Measurements from ENCODE around the gene SORCS3. TPM values are rescaled to one million over a fixed set of nuclear protein-coding genes. Genes with fewer than 3 reads are reported as not detected.

Gene SORCS3
- not detected for total RNA-seq

- ATAC-seq: no peak
- Mint-ChIP-seq H3K9me3 (no peaks in the 10 kb centered on the region), H3K36me3 (peaks cover 6% of the 10 kb centered on the region), H3K4me3 (no peak within 1 kb of the TSS), H3K27ac (no peak within 1 kb of the TSS), H3K4me1 (ENCODE audit: low read depth in 2 of 2) (peaks cover 8 to 16% of the 10 kb centered on the region in 2 donors), H3K27me3 (peaks cover 43 to 58% of the 10 kb centered on the region in 2 donors)
- no peak for DNase-seq (ENCODE audit: low spot score)
Observed at GRCh38 chr10:104641187-104641936, at the start of gene SORCS3. Gene SORCS3, plus strand, starts transcription at chr10:104641290.

GRCh38 chr10:104591441-104591840 is 49.6 kb upstream of the SORCS3 start:
- Mint-ChIP-seq H3K36me3 (no peaks in the 10 kb centered on the region), H3K4me1 (ENCODE audit: low read depth in 2 of 2) (peaks cover 0 to 3% of the 10 kb centered on the region in 2 donors), H3K9me3 (no peaks in the 10 kb centered on the region), H3K27me3 (peaks cover 24 to 25% of the 10 kb centered on the region in 2 donors), H3K4me3 (no peak overlapping the region), H3K27ac (no peak overlapping the region)
- no peak for DNase-seq (ENCODE audit: low spot score)
- no peak for ATAC-seq

- Mint-ChIP-seq H3K27ac (no peak overlapping the region), H3K27me3 (peaks cover 14 to 42% of the 10 kb centered on the region in 2 donors), H3K4me3 (no peak overlapping the region), H3K9me3 (no peaks in the 10 kb centered on the region), H3K36me3 (no peaks in the 10 kb centered on the region), H3K4me1 (ENCODE audit: low read depth in 2 of 2) (peaks cover 0 to 4% of the 10 kb centered on the region in 2 donors)
- ATAC-seq: no peak
- no peak for DNase-seq (ENCODE audit: low spot score)
Observed at GRCh38 chr10:104601166-104601565, 39.9 kb upstream of the SORCS3 start.

GRCh38 chr10:104608091-104608828 is 32.8 kb upstream of the SORCS3 start:
- Mint-ChIP-seq H3K4me1 (ENCODE audit: low read depth in 2 of 2) (no peaks in the 10 kb centered on the region), H3K4me3 (no peak overlapping the region), H3K27me3 (peaks cover 9 to 14% of the 10 kb centered on the region in 2 donors), H3K9me3 (peaks cover 5% of the 10 kb centered on the region), H3K27ac (no peak overlapping the region), H3K36me3 (no peaks in the 10 kb centered on the region)
- ATAC-seq (no peak), DNase-seq (ENCODE audit: low spot score) (no peak)

GRCh38 chr10:104612571-104613205 is 28.4 kb upstream of the SORCS3 start:
- Mint-ChIP-seq H3K27me3 (peaks cover 7 to 10% of the 10 kb centered on the region in 2 donors), H3K9me3 (peaks cover 5% of the 10 kb centered on the region), H3K36me3 (no peaks in the 10 kb centered on the region), H3K27ac (no peak overlapping the region), H3K4me1 (ENCODE audit: low read depth in 2 of 2) (no peaks in the 10 kb centered on the region), H3K4me3 (no peak overlapping the region)
- ATAC-seq (no peak), DNase-seq (ENCODE audit: low spot score) (no peak)

GRCh38 chr10:104613406-104613805 is 27.7 kb upstream of the SORCS3 start:
- DNase-seq (ENCODE audit: low spot score) (no peak), ATAC-seq (no peak)
- Mint-ChIP-seq H3K9me3 (peaks cover 5% of the 10 kb centered on the region), H3K4me1 (ENCODE audit: low read depth in 2 of 2) (no peaks in the 10 kb centered on the region), H3K27ac (no peak overlapping the region), H3K27me3 (peaks cover 7 to 10% of the 10 kb centered on the region in 2 donors), H3K36me3 (no peaks in the 10 kb centered on the region), H3K4me3 (no peak overlapping the region)

- no peaks in the 10 kb centered on the region for H3K36me3 Mint-ChIP-seq
- no peak for DNase-seq (ENCODE audit: low spot score)
- no peak overlapping the region for H3K4me3 Mint-ChIP-seq
- ATAC-seq: peak in 1 of 2 donors; percentile 50
- H3K9me3 Mint-ChIP-seq: no peaks in the 10 kb centered on the region
- H3K27ac Mint-ChIP-seq: no peak overlapping the region
- H3K27me3 Mint-ChIP-seq: peaks cover 6 to 9% of the 10 kb centered on the region in 2 donors
- H3K4me1 Mint-ChIP-seq (ENCODE audit: low read depth in 2 of 2): no peaks in the 10 kb centered on the region
Observed at GRCh38 chr10:104614245-104614831, 26.8 kb upstream of the SORCS3 start.

- no peaks in the 10 kb centered on the region for H3K36me3 Mint-ChIP-seq
- no peak overlapping the region for H3K4me3 Mint-ChIP-seq
- peaks cover 11 to 17% of the 10 kb centered on the region in 2 donors for H3K27me3 Mint-ChIP-seq
- no peak for DNase-seq (ENCODE audit: low spot score)
- ATAC-seq: no peak
- H3K27ac Mint-ChIP-seq: no peak overlapping the region
- no peaks in the 10 kb centered on the region for H3K4me1 Mint-ChIP-seq (ENCODE audit: low read depth in 2 of 2)
- no peaks in the 10 kb centered on the region for H3K9me3 Mint-ChIP-seq
Observed at GRCh38 chr10:104615136-104615535, 26.0 kb upstream of the SORCS3 start.

- no peak for ATAC-seq
- no peaks in the 10 kb centered on the region for H3K36me3 Mint-ChIP-seq
- DNase-seq (ENCODE audit: low spot score): no peak
- H3K27ac Mint-ChIP-seq: no peak overlapping the region
- no peaks in the 10 kb centered on the region for H3K9me3 Mint-ChIP-seq
- H3K27me3 Mint-ChIP-seq: peaks cover 14 to 31% of the 10 kb centered on the region in 2 donors
- H3K4me1 Mint-ChIP-seq (ENCODE audit: low read depth in 2 of 2): no peaks in the 10 kb centered on the region
- H3K4me3 Mint-ChIP-seq: no peak overlapping the region
Observed at GRCh38 chr10:104617831-104618230, 23.3 kb upstream of the SORCS3 start.

GRCh38 chr10:104622175-104622574 is 18.9 kb upstream of the SORCS3 start:
- Mint-ChIP-seq H3K27me3 (peaks cover 22 to 64% of the 10 kb centered on the region in 2 donors), H3K9me3 (no peaks in the 10 kb centered on the region), H3K4me1 (ENCODE audit: low read depth in 2 of 2) (no peaks in the 10 kb centered on the region), H3K36me3 (no peaks in the 10 kb centered on the region), H3K27ac (no peak overlapping the region), H3K4me3 (no peak overlapping the region)
- no peak for ATAC-seq
- no peak for DNase-seq (ENCODE audit: low spot score)

- Mint-ChIP-seq H3K27ac (no peak overlapping the region), H3K36me3 (no peaks in the 10 kb centered on the region), H3K9me3 (no peaks in the 10 kb centered on the region), H3K4me3 (no peak overlapping the region), H3K4me1 (ENCODE audit: low read depth in 2 of 2) (no peaks in the 10 kb centered on the region), H3K27me3 (peaks cover 22 to 64% of the 10 kb centered on the region in 2 donors)
- DNase-seq (ENCODE audit: low spot score): no peak
- no peak for ATAC-seq
Observed at GRCh38 chr10:104622598-104623209, 18.4 kb upstream of the SORCS3 start.

- H3K36me3 Mint-ChIP-seq: no peaks in the 10 kb centered on the region
- peaks cover 0 to 1% of the 10 kb centered on the region in 2 donors for H3K4me1 Mint-ChIP-seq (ENCODE audit: low read depth in 2 of 2)
- H3K27me3 Mint-ChIP-seq: peaks cover 33 to 61% of the 10 kb centered on the region in 2 donors
- H3K27ac Mint-ChIP-seq: no peak overlapping the region
- H3K4me3 Mint-ChIP-seq: no peak overlapping the region
- DNase-seq (ENCODE audit: low spot score) (no peak), ATAC-seq (no peak)
- H3K9me3 Mint-ChIP-seq: no peaks in the 10 kb centered on the region
Observed at GRCh38 chr10:104630731-104631130, 10.4 kb upstream of the SORCS3 start.

- ATAC-seq (no peak), DNase-seq (ENCODE audit: low spot score) (no peak)
- Mint-ChIP-seq H3K4me1 (ENCODE audit: low read depth in 2 of 2) (peaks cover 0 to 2% of the 10 kb centered on the region in 2 donors), H3K27me3 (peaks cover 35 to 59% of the 10 kb centered on the region in 2 donors), H3K9me3 (no peaks in the 10 kb centered on the region), H3K27ac (no peak overlapping the region), H3K36me3 (no peaks in the 10 kb centered on the region), H3K4me3 (no peak overlapping the region)
Observed at GRCh38 chr10:104631946-104632345, 9.1 kb upstream of the SORCS3 start.
